Astrocyte (in vitro differentiated cells and primary cell): ENCODE data around the gene MAP7D1.

Experiments
- EZH2 ChIP-seq: IDR thresholded peaks from 2 replicates; pipeline ENCODE4 v1.6.1; 2012; ENCODE audit warnings: mild to moderate bottlenecking, low read length, inconsistent platforms; ENCODE audit not compliant: insufficient read depth
- TF ChIP-seq, protein P1 (sequence below): IDR thresholded peaks from 2 replicates; pipeline ENCODE4 v1.5.1; 2011; ENCODE audit warnings: low read depth, mild to moderate bottlenecking, inconsistent platforms, low read length, moderate library complexity; ENCODE audit not compliant: insufficient read depth

DNA sequence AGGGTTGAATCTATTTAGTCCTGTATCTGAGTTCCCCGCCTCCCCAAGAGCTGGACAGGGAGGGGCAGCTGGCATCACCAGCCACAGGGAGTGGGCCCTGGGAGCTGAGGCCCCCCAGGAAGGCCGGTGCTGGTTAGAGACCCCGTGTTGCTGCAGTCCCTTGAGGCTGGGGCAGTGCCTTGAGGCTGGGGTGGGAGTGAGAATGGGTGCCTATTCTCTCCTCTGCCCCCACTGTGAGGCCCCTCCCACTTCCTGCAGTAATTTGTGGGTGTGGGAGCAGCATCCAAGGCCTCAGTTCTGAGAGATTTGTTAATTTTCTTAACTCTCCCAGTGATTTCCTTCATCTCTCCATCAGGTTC is 4.1 kb upstream of the MAP7D1 start:
- TF ChIP-seq EZH2 = no peak
- TF ChIP-seq, protein P1, sequence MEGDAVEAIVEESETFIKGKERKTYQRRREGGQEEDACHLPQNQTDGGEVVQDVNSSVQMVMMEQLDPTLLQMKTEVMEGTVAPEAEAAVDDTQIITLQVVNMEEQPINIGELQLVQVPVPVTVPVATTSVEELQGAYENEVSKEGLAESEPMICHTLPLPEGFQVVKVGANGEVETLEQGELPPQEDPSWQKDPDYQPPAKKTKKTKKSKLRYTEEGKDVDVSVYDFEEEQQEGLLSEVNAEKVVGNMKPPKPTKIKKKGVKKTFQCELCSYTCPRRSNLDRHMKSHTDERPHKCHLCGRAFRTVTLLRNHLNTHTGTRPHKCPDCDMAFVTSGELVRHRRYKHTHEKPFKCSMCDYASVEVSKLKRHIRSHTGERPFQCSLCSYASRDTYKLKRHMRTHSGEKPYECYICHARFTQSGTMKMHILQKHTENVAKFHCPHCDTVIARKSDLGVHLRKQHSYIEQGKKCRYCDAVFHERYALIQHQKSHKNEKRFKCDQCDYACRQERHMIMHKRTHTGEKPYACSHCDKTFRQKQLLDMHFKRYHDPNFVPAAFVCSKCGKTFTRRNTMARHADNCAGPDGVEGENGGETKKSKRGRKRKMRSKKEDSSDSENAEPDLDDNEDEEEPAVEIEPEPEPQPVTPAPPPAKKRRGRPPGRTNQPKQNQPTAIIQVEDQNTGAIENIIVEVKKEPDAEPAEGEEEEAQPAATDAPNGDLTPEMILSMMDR = no peak
